VCaP (cell line): ENCODE data around the gene ALPK3.

Experiments used
- H3K27ac ChIP-seq: fragments of 450-650 bp; 2 replicates; pipeline ENCODE4 v1.5.1; 2017
- TF ChIP-seq, protein P1 (sequence below): fragments of 450-650 bp; conservative IDR thresholded peaks from 2 replicates; pipeline ENCODE4 v1.5.1; 2017; ENCODE audit warnings: mild to moderate bottlenecking, moderate library complexity

ALPK3 gene

GRCh38 chr15:84789762-84790161 is 27.4 kb upstream of the ALPK3 start:
- H3K27ac ChIP-seq = no peak overlapping the region
- TF ChIP-seq, protein P1, sequence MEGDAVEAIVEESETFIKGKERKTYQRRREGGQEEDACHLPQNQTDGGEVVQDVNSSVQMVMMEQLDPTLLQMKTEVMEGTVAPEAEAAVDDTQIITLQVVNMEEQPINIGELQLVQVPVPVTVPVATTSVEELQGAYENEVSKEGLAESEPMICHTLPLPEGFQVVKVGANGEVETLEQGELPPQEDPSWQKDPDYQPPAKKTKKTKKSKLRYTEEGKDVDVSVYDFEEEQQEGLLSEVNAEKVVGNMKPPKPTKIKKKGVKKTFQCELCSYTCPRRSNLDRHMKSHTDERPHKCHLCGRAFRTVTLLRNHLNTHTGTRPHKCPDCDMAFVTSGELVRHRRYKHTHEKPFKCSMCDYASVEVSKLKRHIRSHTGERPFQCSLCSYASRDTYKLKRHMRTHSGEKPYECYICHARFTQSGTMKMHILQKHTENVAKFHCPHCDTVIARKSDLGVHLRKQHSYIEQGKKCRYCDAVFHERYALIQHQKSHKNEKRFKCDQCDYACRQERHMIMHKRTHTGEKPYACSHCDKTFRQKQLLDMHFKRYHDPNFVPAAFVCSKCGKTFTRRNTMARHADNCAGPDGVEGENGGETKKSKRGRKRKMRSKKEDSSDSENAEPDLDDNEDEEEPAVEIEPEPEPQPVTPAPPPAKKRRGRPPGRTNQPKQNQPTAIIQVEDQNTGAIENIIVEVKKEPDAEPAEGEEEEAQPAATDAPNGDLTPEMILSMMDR = no peak

GRCh38 chr15:84790676-84791075 is 26.5 kb upstream of the ALPK3 start:
- TF ChIP-seq, protein P1 = no peak
- H3K27ac ChIP-seq = no peak overlapping the region

DNA sequence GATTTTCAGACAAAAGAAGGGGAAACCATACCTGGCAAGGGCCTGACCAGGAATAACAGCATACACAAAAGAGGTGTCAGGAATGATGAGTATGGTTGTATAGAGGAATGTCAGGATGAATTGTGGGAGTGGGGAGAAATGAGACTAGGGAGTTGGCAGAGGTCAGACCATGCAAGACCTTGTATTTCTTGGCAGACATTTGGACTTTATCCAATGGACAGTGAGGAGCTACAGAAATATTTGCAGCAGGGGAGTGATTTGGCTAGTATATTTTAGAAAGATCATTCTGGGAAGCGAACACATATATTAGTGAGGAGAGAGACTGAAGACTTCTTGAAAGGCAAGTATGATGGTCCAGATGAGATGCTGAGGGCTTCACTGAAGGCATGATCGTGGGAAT is 25.4 kb upstream of the ALPK3 start:
- no peak overlapping the region for H3K27ac ChIP-seq
- TF ChIP-seq, protein P1 = no peak

DNA sequence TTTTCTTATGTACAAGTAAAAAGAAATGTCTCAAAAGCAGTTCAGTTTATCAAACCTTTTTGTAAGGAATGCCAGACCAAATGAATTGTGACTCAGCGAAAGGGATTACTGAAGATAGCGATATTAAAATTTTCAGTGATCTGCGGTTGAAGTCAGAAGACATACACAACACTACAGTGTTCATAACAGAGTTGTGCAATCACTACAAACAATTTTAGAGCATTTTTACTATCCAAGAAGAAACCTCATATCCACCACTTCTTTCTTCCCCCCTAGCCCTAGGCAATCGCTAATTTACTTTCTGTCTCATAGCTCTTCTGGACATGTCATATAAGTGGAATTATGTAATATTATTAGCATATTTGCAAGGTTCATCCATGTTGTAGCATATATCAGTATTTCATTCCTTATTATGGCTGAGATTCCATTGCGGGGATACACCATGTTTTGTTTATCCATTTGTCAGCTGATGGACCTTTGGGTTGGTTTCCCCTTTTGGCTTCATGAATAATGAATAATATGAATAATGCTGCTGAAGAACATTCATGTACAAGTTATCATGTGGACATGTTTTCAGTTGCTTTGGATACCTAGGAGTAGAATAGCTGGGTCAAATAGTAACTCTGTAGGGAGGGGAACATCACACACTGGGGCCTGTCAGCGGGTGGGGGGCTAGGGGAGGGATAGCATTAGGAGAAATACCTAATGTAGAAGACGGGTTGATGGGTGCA is 23.6 kb upstream of the ALPK3 start:
- TF ChIP-seq, protein P1 = no peak
- no peak overlapping the region for H3K27ac ChIP-seq

DNA sequence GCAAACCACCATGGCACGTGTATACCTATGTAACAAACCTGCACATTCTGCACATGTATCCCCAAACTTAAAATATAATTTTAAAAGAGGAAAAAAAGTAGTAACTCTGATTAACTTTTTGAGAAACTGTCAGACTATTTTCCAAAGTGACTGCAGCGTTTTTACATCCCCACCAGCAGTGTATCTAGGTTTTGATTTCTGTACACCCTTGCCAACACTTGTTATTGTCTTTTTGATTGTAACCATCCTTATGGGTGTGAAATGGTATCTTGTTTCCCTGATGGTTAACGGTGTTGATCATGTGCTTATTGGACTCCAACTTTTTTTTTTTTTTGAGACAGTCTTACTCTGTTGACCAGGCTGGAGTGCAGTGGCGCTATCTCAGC is 23.0 kb upstream of the ALPK3 start:
- TF ChIP-seq, protein P1 = no peak

GRCh38 chr15:84795186-84795585 is 22.0 kb upstream of the ALPK3 start:
- TF ChIP-seq, protein P1 = no peak
- H3K27ac ChIP-seq = no peak overlapping the region

More for the DNA sequence above, 23.0 kb upstream of the ALPK3 start:
- no peak overlapping the region for H3K27ac ChIP-seq

- TF ChIP-seq, protein P1 = no peak
- no peak overlapping the region for H3K27ac ChIP-seq
These were observed 19.9 kb upstream of the ALPK3 start for GRCh38 chr15:84797212-84797611.
